Transverse colon (tissue), 4 donors: Measurements from ENCODE around the gene ABHD16A. TPM values are rescaled to one million over a fixed set of nuclear protein-coding genes. Genes with fewer than 3 reads are reported as not detected.
"Not testable (repeated sequence)": the region's sequence is repeated elsewhere in the genome, so short reads cannot be mapped to it uniquely, and the experiment has no call there.

Experiments
- DNase-seq: peaks from one replicate; pipeline ENCODE4 v3.0.0-alpha.2; 2019
- H3K27ac ChIP-seq, 4 donors: fragments of 200-600 bp; sonication (generic); 2 replicates each; pipeline ENCODE4 v1.5.1; 2016 to 2018; ENCODE audit warnings: inconsistent platforms in 4 of 4
- H3K27me3 ChIP-seq: fragments of 200-600 bp; sonication (generic); 2 replicates; pipeline ENCODE4 v1.5.1; 2017; ENCODE audit warnings: inconsistent platforms
- H3K36me3 ChIP-seq, 4 donors: fragments of 200-600 bp; sonication (generic); 2 replicates each; pipeline ENCODE4 v1.5.1; 2017 to 2019; ENCODE audit warnings: inconsistent platforms in 4 of 4
- H3K4me1 ChIP-seq, 4 donors: fragments of 200-600 bp; sonication (generic); 2 replicates each; pipeline ENCODE4 v1.5.1; 2017 to 2020; ENCODE audit warnings: inconsistent platforms in 4 of 4
- H3K4me3 ChIP-seq, 4 donors: fragments of 200-600 bp; sonication (generic); 1 replicate in 1 of 4; 2 replicates in 3 of 4; pipeline versions ENCODE4 v1.5.1 to v1.6.1; 2017 to 2019; ENCODE audit warnings: inconsistent platforms in 4 of 4
- H3K9me3 ChIP-seq, 2 donors: fragments of 200-600 bp; sonication (generic); 2 replicates each; pipeline ENCODE4 v1.5.1; 2017 to 2019; ENCODE audit warnings: inconsistent platforms in 2 of 2
- CTCF ChIP-seq, 5 experiments: fragments of 200-600 bp in 3 of 5; fragments of 450-650 bp in 2 of 5; sonication (generic) in 3 of 5; IDR thresholded peaks; 1 replicate in 2 of 5; 2 replicates in 3 of 5; pipeline ENCODE4 v1.5.1; 2016 to 2017; ENCODE audit warnings: antibody characterized with exemption in 5 of 5, inconsistent platforms in 3 of 5, mild to moderate bottlenecking in 2 of 5, moderate library complexity in 1 of 5
- EP300 ChIP-seq: sonication (generic); formaldehyde crosslinking; IDR thresholded peaks from one replicate; pipeline ENCODE4 v1.6.1; 2017; ENCODE audit warnings: antibody characterized with exemption, low read depth
- POLR2A ChIP-seq: fragments of 450-650 bp; IDR thresholded peaks from one replicate; pipeline ENCODE4 v1.6.1; 2016; ENCODE audit warnings: antibody characterized with exemption, mild to moderate bottlenecking, moderate library complexity
- POLR2AphosphoS5 ChIP-seq, 3 donors: sonication (generic); formaldehyde crosslinking; IDR thresholded peaks; one replicate each; pipeline ENCODE4 v1.6.1; 2016; ENCODE audit warnings: antibody characterized with exemption in 3 of 3
- WGBS, 2 donors: methylation state at CpG; one replicate each; pipeline ENCODE4 v1.1.5; 2018; ENCODE audit warnings: low coverage in 1 of 2; 5-methylcytosine and 5-hydroxymethylcytosine counted together
- in situ Hi-C, 4 donors: fragments of 200-750 bp; cut with MboI; loops; one replicate each; pipeline versions ENCODE4 v1.15.0 to v1.15.1; 2017; ENCODE audit warnings: low sequenced_read_pairs in 3 of 4, low pct_ligation_motif_present in 1 of 4, low pct_unique_long_range_greater_than_20kb in 1 of 4
- intact Hi-C: fragments of 100-400 bp; cut with DNase I; formaldehyde crosslinking; loops from one replicate; pipeline ENCODE4 v1.15.1; 2023; ENCODE audit warnings: low total_unique reads
- total RNA-seq, 4 donors: library from RNA; depleted of rRNA; stranded (reverse); fragments of >200 nt; gene quantifications; one replicate each; pipeline ENCODE4 v1.1.0, GENCODE V29; 2016

ABHD16A gene
- total RNA-seq, 4 donors from 2014 or later = 45.4 to 72.8 (median 67.4) TPM

GRCh38 chr6:31710523-31711219, 7.5 kb upstream of the ABHD16A start:
- Histone ChIP-seq H3K9me3 (no peaks in the 10 kb centered on the region), H3K4me3 (no peak overlapping the region), H3K36me3 (no peaks in the 10 kb centered on the region), H3K27ac (peak overlapping the region in 2 of 4 donors; percentile 19 to 21), H3K4me1 (peaks cover 0 to 28% (median 15%) of the 10 kb centered on the region in 4 donors), H3K27me3 (no peaks in the 10 kb centered on the region)
- in situ Hi-C loops (no loop called here), intact Hi-C loops (no loop called here)
- no peak for DNase-seq
- TF ChIP-seq CTCF (IDR thresholded peaks at IDR 0.05) = no peak
- no peak for TF ChIP-seq POLR2A
- no peak for TF ChIP-seq EP300
- no peak for TF ChIP-seq POLR2AphosphoS5 (IDR thresholded peaks at IDR 0.05)
- WGBS, 2 donors = 76 to 78% methylated on average over 1 to 5 of the region's 5 CpGs

GRCh38 chr6:31709157-31709556, 6.0 kb upstream of the ABHD16A start:
- H3K27me3 ChIP-seq, H3K27ac ChIP-seq, DNase-seq, intact Hi-C loops, H3K9me3 ChIP-seq, H3K4me3 ChIP-seq, in situ Hi-C loops, H3K36me3 ChIP-seq: not testable (repeated sequence)
- peaks cover 0 to 16% (median 12%) of the 10 kb centered on the region in 4 donors for H3K4me1 ChIP-seq
- WGBS, 2 donors = 90 to 95% methylated on average over 7 to 11 of the region's 11 CpGs

GRCh38 chr6:31708224-31708623, 5.1 kb upstream of the ABHD16A start:
- 94 to 100% methylated on average over 2 to 3 of the region's 3 CpGs for WGBS, 2 donors

GRCh38 chr6:31707701-31708100, 4.6 kb upstream of the ABHD16A start:
- H3K27me3 ChIP-seq = no peaks in the 10 kb centered on the region
- no peak for DNase-seq
- intact Hi-C loops = no loop called here
- no peak overlapping the region for H3K4me3 ChIP-seq
- no peaks in the 10 kb centered on the region for H3K9me3 ChIP-seq
- no peaks in the 10 kb centered on the region for H3K36me3 ChIP-seq
- peaks cover 0 to 15% (median 9%) of the 10 kb centered on the region in 4 donors for H3K4me1 ChIP-seq
- 86 to 100% methylated on average over 3 to 10 of the region's 10 CpGs for WGBS, 2 donors
- in situ Hi-C loops = no loop called here
- H3K27ac ChIP-seq = no peak overlapping the region
- no peak for TF ChIP-seq CTCF (IDR thresholded peaks at IDR 0.05)
- no peak for TF ChIP-seq EP300
- TF ChIP-seq POLR2AphosphoS5 (IDR thresholded peaks at IDR 0.05) = no peak
- no peak for TF ChIP-seq POLR2A

More at GRCh38 chr6:31708224-31708623, 5.1 kb upstream of the ABHD16A start:
- H3K27ac ChIP-seq = no peak overlapping the region
- no peaks in the 10 kb centered on the region for H3K27me3 ChIP-seq
- in situ Hi-C loops = no loop called here
- H3K4me1 ChIP-seq = peaks cover 0 to 15% (median 9%) of the 10 kb centered on the region in 4 donors
- no peak for DNase-seq
- H3K9me3 ChIP-seq = no peaks in the 10 kb centered on the region
- no peak overlapping the region for H3K4me3 ChIP-seq
- TF ChIP-seq EP300 (no peak), CTCF (IDR thresholded peaks at IDR 0.05) (no peak), POLR2AphosphoS5 (IDR thresholded peaks at IDR 0.05) (no peak), POLR2A (no peak)
- H3K36me3 ChIP-seq = no peaks in the 10 kb centered on the region
- intact Hi-C loops = no loop called here

GRCh38 chr6:31706599-31706998, 3.5 kb upstream of the ABHD16A start, which contains the start of gene LY6G6F:
Gene LY6G6F, plus strand, starts transcription at chr6:31706866. Its CDS starts 41 bp downstream, at chr6:31706907.
- Histone ChIP-seq H3K4me1 (peaks cover 7 to 22% (median 17%) of the 10 kb centered on the region in 4 donors), H3K9me3 (no peaks in the 10 kb centered on the region), H3K4me3 (no peak within 1 kb of the TSS), H3K27me3 (no peaks in the 10 kb centered on the region), H3K27ac (no peak within 1 kb of the TSS), H3K36me3 (no peaks in the 10 kb centered on the region)
- no peak for TF ChIP-seq EP300
- no peak for TF ChIP-seq CTCF (IDR thresholded peaks at IDR 0.05)
- TF ChIP-seq POLR2A = no peak
- no peak for TF ChIP-seq POLR2AphosphoS5 (IDR thresholded peaks at IDR 0.05)
- intact Hi-C loops = no loop called here
- in situ Hi-C loops = no loop called here
- no peak for DNase-seq
- WGBS, 2 donors = 70 to 100% methylated on average over 1 to 3 of the region's 3 CpGs
